ENCODE results near the gene MIEF2.

MIEF2 gene

GRCh38 chr17:18267366-18267765, 6.9 kb downstream of the MIEF2 start:
- TF ChIP-seq, protein P1, sequence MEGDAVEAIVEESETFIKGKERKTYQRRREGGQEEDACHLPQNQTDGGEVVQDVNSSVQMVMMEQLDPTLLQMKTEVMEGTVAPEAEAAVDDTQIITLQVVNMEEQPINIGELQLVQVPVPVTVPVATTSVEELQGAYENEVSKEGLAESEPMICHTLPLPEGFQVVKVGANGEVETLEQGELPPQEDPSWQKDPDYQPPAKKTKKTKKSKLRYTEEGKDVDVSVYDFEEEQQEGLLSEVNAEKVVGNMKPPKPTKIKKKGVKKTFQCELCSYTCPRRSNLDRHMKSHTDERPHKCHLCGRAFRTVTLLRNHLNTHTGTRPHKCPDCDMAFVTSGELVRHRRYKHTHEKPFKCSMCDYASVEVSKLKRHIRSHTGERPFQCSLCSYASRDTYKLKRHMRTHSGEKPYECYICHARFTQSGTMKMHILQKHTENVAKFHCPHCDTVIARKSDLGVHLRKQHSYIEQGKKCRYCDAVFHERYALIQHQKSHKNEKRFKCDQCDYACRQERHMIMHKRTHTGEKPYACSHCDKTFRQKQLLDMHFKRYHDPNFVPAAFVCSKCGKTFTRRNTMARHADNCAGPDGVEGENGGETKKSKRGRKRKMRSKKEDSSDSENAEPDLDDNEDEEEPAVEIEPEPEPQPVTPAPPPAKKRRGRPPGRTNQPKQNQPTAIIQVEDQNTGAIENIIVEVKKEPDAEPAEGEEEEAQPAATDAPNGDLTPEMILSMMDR (IDR thresholded peaks at IDR 0.05; ENCODE audit: insufficient read depth, low read depth, low read length, missing control alignments), result no peak
- no peak for DNase-seq (ENCODE audit: low read depth)
- no peak overlapping the region for H3K4me3 ChIP-seq (ENCODE audit: low read depth, low read length)

DNA sequence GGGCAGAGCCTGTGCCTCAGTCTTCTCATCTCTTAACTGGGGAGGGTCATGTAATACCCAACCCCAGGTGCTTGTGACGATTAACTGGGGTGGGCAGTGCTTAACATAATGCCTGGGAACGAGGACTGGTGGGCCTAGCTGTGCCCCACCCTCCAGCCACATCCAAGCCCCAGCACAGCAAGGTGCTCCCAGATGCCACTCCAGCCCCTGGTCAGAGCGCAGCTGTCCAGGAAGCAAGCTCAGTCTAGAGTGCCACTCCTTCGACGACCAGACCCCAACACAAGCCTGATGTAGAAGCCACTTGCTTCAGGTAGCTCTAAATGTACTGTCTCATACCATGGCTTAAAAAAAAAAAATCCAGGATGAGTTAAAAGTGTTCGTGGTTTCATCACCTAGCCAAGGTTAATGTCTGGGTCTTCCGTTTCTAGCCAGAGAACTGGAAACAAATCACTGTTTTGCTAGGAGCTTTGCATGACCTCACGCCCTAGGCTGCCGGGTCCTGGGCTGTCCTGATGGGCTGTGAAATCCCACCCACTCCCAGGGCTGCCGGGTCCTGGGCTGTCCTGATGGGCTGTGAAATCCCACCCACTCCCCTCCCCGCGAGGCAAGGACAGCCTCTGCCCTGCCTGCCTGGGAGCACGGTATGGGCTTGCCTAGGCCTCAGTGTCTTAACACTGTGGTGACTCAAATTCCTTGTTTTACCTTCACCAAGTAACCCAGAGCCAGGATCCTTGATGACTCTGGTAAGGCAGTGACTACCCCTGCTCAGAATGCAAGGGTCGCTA, 7.7 kb downstream of the MIEF2 start:
- TF ChIP-seq, protein P1 (IDR thresholded peaks at IDR 0.05; ENCODE audit: insufficient read depth, low read depth, low read length, missing control alignments), result no peak
- no peak for DNase-seq (ENCODE audit: low read depth)
- H3K4me3 ChIP-seq (ENCODE audit: low read depth, low read length), result no peak overlapping the region

GRCh38 chr17:18270046-18270931, 9.8 kb downstream of the MIEF2 start:
- no peak overlapping the region for H3K4me3 ChIP-seq (ENCODE audit: low read depth, low read length)
- TF ChIP-seq, protein P1 (IDR thresholded peaks at IDR 0.05; ENCODE audit: insufficient read depth, low read depth, low read length, missing control alignments), result no peak
- no peak for DNase-seq (ENCODE audit: low read depth)

- DNase-seq (ENCODE audit: low read depth), result no peak
- TF ChIP-seq, protein P1 (IDR thresholded peaks at IDR 0.05; ENCODE audit: insufficient read depth, low read depth, low read length, missing control alignments), result no peak
- H3K4me3 ChIP-seq (ENCODE audit: low read depth, low read length), result no peak overlapping the region
Measured at GRCh38 chr17:18277076-18277475, 16.6 kb downstream of the MIEF2 start.

- TF ChIP-seq, protein P1 (IDR thresholded peaks at IDR 0.05; ENCODE audit: insufficient read depth, low read depth, low read length, missing control alignments), result no peak
- DNase-seq (ENCODE audit: low read depth), result no peak
- no peak overlapping the region for H3K4me3 ChIP-seq (ENCODE audit: low read depth, low read length)
Measured at GRCh38 chr17:18278867-18279266, 18.4 kb downstream of the MIEF2 start.

DNA sequence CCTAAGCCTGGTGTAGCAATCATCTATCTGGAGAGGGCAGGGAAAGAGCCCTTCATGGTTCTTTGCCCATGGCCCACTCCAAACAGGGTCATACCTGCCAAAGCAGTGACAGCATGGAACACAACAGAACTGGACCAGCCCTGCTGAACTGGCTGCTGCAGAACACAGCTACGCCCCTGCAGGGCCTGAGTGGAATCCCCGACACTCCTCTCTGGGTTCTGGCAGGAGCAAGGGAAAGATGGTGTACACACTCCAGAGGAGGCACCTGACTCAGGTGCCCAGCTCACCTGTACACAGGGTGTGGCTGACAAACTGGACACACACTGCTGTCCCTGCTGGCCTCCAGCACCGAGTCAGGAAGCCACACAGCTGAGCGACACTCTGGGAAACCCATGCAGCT, 19.8 kb downstream of the MIEF2 start:
- H3K4me3 ChIP-seq (ENCODE audit: low read depth, low read length), result no peak overlapping the region
- DNase-seq (ENCODE audit: low read depth), result no peak
- TF ChIP-seq, protein P1 (IDR thresholded peaks at IDR 0.05; ENCODE audit: insufficient read depth, low read depth, low read length, missing control alignments), result no peak

Data from GM12865 (cell line).